ENCODE data around the gene ZFHX3.
"Not testable (repeated sequence)": the region's sequence is repeated elsewhere in the genome, so short reads cannot be mapped to it uniquely, and the experiment has no call there.

Gene ZFHX3

DNA sequence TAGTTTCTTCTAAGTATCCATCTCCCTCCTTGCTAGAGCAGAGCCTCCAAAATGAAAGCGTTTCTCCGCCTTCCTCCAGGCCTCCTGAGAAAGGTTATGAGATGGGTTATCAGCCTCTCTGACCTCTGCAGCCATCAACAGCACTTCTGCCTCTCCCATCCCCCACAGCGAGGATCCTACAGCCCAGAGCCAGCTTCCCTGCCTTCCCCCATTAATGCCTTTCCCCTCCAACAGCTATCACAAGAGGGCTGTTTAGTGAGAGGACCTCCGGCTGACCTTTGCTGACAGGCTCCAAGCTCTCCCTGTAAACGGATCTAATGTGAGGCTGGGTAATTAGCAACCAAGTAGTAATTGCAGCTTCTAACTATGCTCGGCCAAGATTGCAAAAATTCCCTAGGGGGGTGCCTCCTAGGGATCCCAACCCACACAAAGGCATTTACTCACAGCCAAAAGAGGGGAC lies 55.8 kb downstream of the ZFHX3 start:
- DNase-seq = no peak

DNA sequence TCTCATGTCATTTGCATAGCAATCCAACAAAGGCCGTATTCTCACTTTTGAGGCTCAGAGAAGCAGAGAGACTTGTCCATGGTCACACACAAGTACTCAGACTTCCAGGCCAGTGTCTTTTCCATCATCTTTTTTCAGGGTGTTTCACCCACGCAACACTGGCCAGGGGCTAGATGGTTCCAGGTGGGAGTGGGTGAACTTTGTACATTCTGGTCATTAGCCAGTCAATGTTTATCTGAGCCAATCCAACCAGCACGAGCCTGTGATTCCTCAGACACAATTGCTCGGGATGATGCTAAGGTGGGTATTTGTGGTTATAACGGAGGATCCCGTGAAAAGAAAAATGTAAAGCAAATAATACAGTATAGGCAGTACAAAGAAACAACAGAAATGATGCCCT lies 56.3 kb downstream of the ZFHX3 start:
- no peak for DNase-seq

DNA sequence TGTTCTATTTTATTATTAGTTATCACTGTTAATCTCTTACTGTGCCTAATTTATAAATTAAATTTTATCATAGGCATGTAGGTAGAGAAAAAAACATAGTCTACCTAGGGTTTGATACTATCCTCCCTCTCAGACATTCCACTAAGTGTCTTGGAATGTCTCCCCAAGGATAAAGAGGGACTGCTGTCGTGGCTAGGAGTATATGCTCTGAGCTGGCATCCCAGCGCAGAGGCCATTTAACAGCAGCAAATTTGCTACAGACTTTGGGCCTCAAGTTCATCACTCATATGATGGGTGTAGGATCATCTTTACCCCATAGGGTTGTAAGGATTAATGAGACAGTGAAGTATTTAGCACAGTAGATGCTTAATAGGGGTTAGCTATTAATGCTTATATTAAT lies 56.7 kb downstream of the ZFHX3 start:
- no peak for DNase-seq

DNA sequence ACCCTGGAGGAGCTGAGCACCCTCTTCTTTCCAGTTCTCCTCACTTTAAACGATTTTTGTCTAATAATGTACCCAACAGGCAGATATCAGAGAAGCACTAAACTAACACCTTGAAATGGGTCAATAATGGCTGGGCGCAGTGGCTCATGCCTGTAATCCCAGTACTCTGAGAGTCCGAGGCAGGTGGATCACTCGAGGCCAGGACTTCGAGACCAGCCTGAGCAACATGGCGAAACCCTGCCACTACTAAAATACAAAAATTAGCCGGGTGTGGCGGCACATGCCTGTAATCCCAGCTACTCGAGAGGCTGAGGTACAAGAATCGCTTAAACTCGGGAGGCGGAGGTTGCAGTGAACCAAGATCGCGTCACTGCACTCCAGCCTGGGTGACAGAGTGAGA lies 57.4 kb downstream of the ZFHX3 start:
- DNase-seq = no peak

- no peak for DNase-seq
Measured at GRCh38 chr16:72989579-72990551, 58.1 kb downstream of the ZFHX3 start.

- DNase-seq = not testable (repeated sequence)
Measured at GRCh38 chr16:72989203-72989578, 58.7 kb downstream of the ZFHX3 start.

DNA sequence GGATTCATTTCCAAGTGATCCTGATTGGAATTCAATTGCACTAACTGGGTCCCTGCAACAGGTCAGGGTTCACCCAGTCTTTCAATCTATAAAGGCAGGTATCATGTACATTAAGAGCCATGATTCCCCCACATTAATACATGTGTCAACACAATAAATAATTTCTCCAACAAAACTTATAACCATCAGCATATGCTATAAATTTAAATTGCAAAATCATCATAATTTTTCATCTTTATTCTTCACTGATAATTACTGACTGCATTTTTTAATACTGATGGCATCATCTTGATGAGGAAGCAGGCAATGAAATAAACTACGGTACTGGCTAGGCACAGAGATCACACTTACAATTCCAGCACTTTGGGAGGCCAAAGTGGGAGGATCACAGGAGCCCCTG lies 59.4 kb downstream of the ZFHX3 start:
- no peak for DNase-seq

DNA sequence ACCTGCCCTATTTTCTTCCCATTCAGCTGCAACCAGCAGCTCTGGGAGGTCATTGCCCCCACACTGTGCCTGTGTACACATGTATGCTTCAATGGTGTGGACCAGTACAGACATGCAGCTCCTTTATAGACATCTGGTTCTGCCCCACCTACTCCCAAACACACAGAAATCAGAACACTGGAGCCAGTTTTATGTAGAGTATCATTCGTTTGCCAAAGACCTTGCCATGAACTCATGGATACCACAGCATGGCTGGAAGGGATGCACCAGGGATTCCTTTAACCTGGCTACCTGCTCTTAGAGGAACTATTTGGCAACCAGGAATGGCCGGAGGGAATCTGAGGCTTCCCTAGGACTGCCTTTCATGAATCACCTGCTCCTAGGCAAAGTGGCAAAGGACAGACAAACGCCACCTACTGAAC lies 60.4 kb downstream of the ZFHX3 start:
- no peak for DNase-seq

DNA sequence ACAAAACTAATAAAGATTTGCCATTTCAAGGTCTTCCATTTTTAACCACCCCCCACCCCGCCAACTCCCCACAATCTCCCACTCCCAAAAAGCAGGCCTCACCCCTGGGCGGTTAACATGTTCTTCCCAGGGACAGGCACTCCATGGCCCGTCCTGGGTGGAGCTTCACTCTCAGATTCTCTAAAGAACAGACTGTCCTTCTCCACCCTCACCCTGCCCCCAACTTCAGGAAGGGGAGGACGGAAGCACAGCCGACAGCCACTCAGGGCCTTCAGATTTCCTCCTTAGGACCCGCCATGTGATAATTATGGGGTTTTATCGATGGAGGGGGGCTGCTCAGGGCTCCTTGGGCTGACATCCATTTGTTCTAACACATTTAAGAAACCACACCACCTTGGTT lies 61.9 kb downstream of the ZFHX3 start:
- DNase-seq = no peak

- DNase-seq = no peak
Measured at GRCh38 chr16:72985148-72985941, 62.6 kb downstream of the ZFHX3 start.

DNA sequence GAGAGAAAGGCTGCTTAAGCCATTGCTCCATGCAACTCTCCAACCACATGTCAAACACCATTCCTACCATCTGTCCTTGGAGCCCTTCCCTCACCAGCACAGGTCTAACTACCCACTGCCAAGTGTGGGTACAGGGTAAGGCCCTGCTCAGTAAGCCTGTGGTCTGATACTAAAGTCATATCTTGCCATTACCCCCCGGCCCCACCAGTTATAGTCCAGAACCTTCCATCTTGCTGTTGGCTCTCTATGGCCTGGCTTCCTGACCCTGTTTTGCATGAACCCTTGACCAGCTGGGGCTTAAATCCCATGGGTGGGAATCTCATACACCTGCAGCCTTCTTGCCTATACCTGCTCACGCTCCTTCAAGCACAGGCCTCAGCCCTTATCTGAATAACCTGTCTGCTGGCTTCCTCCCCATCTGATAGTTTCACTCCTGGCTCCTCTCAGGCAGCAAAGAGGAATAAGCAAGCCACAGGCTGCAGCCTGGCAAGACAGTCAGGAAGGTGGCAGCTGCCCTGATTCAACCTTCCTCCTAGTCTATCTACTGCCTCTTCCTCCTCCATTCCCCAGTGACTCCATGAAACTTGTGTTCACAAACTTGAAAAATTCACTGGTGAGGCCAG lies 64.1 kb downstream of the ZFHX3 start:
- no peak for DNase-seq

GRCh38 chr16:72983241-72983640 lies 64.7 kb downstream of the ZFHX3 start:
- no peak for DNase-seq

DNA sequence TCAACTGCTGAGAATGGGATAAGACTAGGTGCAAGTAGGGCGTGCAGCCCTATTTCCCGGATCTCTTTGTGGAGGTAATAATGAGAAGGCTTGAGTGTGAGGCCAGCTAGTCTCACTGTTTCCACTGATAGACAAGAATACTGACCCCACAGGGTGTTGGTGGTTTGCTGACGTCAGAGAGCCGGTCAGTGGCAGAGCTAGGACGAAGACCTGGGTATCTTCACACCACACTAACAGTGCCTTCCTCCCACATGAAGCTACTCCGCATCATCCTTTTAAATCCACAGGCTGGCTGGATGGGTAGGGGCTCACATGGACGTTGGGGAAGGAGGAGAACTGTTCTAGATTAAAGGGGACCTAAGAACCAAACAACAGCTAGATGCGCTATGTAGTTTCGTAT lies 68.0 kb downstream of the ZFHX3 start:
- no peak for DNase-seq

- no peak for DNase-seq
Measured at GRCh38 chr16:72978212-72978611, 69.7 kb downstream of the ZFHX3 start.

DNA sequence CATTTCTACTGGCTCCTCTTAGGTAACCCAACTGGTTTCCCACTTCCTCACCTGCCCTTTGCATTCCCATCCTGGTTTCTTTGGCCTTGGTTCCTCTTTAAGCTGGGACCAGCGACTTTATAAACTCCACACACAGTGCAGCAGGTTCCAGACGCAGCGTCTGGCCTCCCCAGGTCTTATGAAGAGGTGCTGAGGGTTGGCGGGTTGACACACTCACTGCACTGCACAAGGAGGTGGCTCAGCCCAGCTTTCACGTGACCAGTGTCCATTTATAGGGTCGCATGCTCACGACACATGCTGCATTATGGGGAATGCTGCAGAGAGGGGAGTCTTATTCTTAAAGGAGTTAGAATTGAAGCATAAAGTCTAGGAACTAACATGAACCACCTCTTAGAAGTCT lies 70.8 kb downstream of the ZFHX3 start:
- DNase-seq = no peak

DNA sequence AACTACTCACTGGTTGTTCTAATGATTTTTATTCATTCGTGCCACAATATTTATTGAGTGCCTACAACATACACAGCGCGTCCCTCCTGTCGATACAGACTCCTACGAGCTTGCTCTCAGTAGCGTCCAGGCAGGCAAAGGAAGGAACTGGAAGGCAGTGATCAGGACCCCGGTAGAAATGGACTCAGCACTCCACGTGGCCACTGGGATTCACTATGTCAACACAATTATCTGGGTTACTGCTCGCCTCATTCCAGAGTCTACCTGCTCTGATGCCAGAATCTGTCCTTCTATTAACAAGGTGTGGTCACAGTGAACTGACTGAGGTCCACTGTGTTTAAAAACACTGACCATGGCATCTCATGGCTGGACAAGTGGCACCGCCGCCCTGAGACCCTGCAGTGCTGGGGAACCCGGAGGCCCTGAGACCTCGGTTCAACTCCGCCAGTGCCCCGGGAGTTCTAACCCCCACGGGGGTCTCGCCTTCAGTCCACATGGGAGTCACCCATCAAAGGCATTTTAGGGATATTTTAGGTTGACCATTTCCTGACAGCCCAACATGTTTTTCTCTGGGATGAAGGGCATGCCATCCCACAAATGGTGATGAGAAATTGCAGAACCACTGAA lies 71.4 kb downstream of the ZFHX3 start:
- no peak for DNase-seq

- DNase-seq = no peak
Measured at GRCh38 chr16:72975809-72976437, 72.0 kb downstream of the ZFHX3 start.

- no peak for DNase-seq
Measured at GRCh38 chr16:72974142-72974769, 73.7 kb downstream of the ZFHX3 start.

GRCh38 chr16:72972878-72973571 lies 74.9 kb downstream of the ZFHX3 start:
- DNase-seq = no peak

GRCh38 chr16:72971370-72971769 lies 76.6 kb downstream of the ZFHX3 start:
- DNase-seq = no peak

DNA sequence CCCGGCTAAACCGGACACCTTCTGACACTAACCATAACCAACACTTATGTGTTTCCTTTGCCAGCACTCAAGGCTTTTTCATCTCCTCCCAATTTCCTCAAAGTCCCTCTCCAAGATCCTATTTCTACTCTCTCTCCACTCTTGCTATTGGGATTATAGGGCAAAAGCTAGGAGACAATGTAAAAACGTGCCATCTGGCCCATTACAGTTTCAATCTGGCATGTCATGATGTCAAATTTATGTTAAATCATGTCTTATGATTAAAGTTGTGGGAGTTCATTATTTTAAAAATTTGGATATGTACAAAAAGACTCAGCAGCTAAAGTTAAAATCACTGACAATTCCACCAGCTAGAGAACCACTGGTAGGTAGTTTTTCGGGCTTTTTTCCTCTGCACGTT lies 77.3 kb downstream of the ZFHX3 start:
- no peak for DNase-seq

All from effector CD8-positive, alpha-beta T cell (primary cell).